ENCODE results near the gene GPATCH8. TPM values are rescaled to one million over a fixed set of nuclear protein-coding genes. Genes with fewer than 3 reads are reported as not detected.

The GPATCH8 gene
- total RNA-seq, 1 donor from 2014 or later = 44.1 TPM

- peak overlapping the region; percentile 41 for H3K4me3 ChIP-seq
- no peak for DNase-seq (ENCODE audit: low spot score)
- peak overlapping the region; percentile 73 for H3K4me2 ChIP-seq
Measured at GRCh38 chr17:44352828-44353671, 150.2 kb downstream of the GPATCH8 start.

GRCh38 chr17:44351961-44352827 lies 151.0 kb downstream of the GPATCH8 start:
- H3K27ac ChIP-seq = no peak overlapping the region
- no peaks in the 10 kb centered on the region for H3K79me2 ChIP-seq (ENCODE audit: low read depth)
- H3F3A ChIP-seq (ENCODE audit: low read depth) = peaks cover 33% of the 10 kb centered on the region
- Mint-ChIP-seq H3K9me3 (no peaks in the 10 kb centered on the region), H3K4me1 (peaks cover 4% of the 10 kb centered on the region), H3K4me3 (no peak overlapping the region), H3K27me3 (ENCODE audit: insufficient read depth, low read depth) (peaks cover 14% of the 10 kb centered on the region), H3K36me3 (peaks cover 7% of the 10 kb centered on the region), H3K27ac (no peak overlapping the region)
- H3K4me2 ChIP-seq = no peak overlapping the region
- no peak overlapping the region for H2AFZ ChIP-seq (replicated peaks)
- H3K4me3 ChIP-seq = no peak overlapping the region
- no peak for DNase-seq (ENCODE audit: low spot score)
- H4K20me1 ChIP-seq (ENCODE audit: low read depth) = peaks cover 54% of the 10 kb centered on the region
- H3K27me3 ChIP-seq = peaks cover 12% of the 10 kb centered on the region
- H3K9ac ChIP-seq = no peak overlapping the region
- no peak for TF ChIP-seq CTCF (IDR thresholded peaks at IDR 0.05)
- TF ChIP-seq EZH2phosphoT487 (IDR thresholded peaks at IDR 0.05) = no peak
- no peak for TF ChIP-seq EZH2 (IDR thresholded peaks at IDR 0.05)
- H3K9me3 ChIP-seq (ENCODE audit: low read depth) = no peaks in the 10 kb centered on the region
- H3K36me3 ChIP-seq = no peaks in the 10 kb centered on the region
- no peaks in the 10 kb centered on the region for H3K4me1 ChIP-seq

More at GRCh38 chr17:44352828-44353671, 150.2 kb downstream of the GPATCH8 start:
- no peaks in the 10 kb centered on the region for H3K36me3 ChIP-seq
- Mint-ChIP-seq H3K27me3 (ENCODE audit: insufficient read depth, low read depth) (peaks cover 14% of the 10 kb centered on the region), H3K36me3 (peaks cover 7% of the 10 kb centered on the region), H3K4me1 (peaks cover 4% of the 10 kb centered on the region), H3K27ac (peak overlapping the region; percentile 46), H3K4me3 (peak overlapping the region; percentile 41), H3K9me3 (no peaks in the 10 kb centered on the region)
- no peak overlapping the region for H2AFZ ChIP-seq (replicated peaks)
- TF ChIP-seq EZH2 (IDR thresholded peaks at IDR 0.05) (no peak), CTCF (IDR thresholded peaks at IDR 0.05) (no peak), EZH2phosphoT487 (IDR thresholded peaks at IDR 0.05) (no peak)
- H3K9ac ChIP-seq = no peak overlapping the region
- H3K4me1 ChIP-seq = no peaks in the 10 kb centered on the region
- peaks cover 4% of the 10 kb centered on the region for H3K79me2 ChIP-seq (ENCODE audit: low read depth)
- H3K9me3 ChIP-seq (ENCODE audit: low read depth) = no peaks in the 10 kb centered on the region
- no peak overlapping the region for H3K27ac ChIP-seq
- H4K20me1 ChIP-seq (ENCODE audit: low read depth) = peaks cover 62% of the 10 kb centered on the region
- H3K27me3 ChIP-seq = peaks cover 12% of the 10 kb centered on the region
- H3F3A ChIP-seq (ENCODE audit: low read depth) = peaks cover 33% of the 10 kb centered on the region

DNA sequence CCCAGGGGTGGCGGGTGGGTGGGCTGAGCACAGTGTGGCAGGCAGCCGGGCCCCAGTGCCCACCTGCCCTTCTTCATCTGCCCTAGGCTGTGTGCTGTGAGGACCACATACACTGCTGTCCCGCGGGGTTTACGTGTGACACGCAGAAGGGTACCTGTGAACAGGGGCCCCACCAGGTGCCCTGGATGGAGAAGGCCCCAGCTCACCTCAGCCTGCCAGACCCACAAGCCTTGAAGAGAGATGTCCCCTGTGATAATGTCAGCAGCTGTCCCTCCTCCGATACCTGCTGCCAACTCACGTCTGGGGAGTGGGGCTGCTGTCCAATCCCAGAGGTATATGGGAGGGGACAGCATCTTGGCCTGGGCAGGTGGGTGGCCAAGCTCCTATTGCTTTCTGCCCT lies 151.7 kb downstream of the GPATCH8 start:
- H3K9me3 ChIP-seq (ENCODE audit: low read depth) = no peaks in the 10 kb centered on the region
- no peaks in the 10 kb centered on the region for H3K4me1 ChIP-seq
- no peak overlapping the region for H3K4me3 ChIP-seq
- no peak overlapping the region for H3K4me2 ChIP-seq
- H4K20me1 ChIP-seq (ENCODE audit: low read depth) = peaks cover 49% of the 10 kb centered on the region
- H3K4me1 Mint-ChIP-seq = peaks cover 4% of the 10 kb centered on the region
- H3K79me2 ChIP-seq (ENCODE audit: low read depth) = peaks cover 5% of the 10 kb centered on the region
- peaks cover 14% of the 10 kb centered on the region for H3K27me3 Mint-ChIP-seq (ENCODE audit: insufficient read depth, low read depth)
- H3K27me3 ChIP-seq = peaks cover 12% of the 10 kb centered on the region
- DNase-seq (ENCODE audit: low spot score) = no peak
- H3K9me3 Mint-ChIP-seq = no peaks in the 10 kb centered on the region
- no peak overlapping the region for H3K4me3 Mint-ChIP-seq
- no peak overlapping the region for H2AFZ ChIP-seq (replicated peaks)
- H3K36me3 Mint-ChIP-seq = peaks cover 5% of the 10 kb centered on the region
- H3K27ac Mint-ChIP-seq = no peak overlapping the region
- H3K27ac ChIP-seq = no peak overlapping the region
- peaks cover 30% of the 10 kb centered on the region for H3F3A ChIP-seq (ENCODE audit: low read depth)
- TF ChIP-seq EZH2 (IDR thresholded peaks at IDR 0.05) = no peak
- TF ChIP-seq EZH2phosphoT487 (IDR thresholded peaks at IDR 0.05) = no peak
- no peak for TF ChIP-seq CTCF (IDR thresholded peaks at IDR 0.05)
- no peaks in the 10 kb centered on the region for H3K36me3 ChIP-seq
- no peak overlapping the region for H3K9ac ChIP-seq

All from neural progenitor cell (in vitro differentiated cells).